Sigmoid colon (tissue), 7 donors: ENCODE data around the gene ATP10A. TPM values are rescaled to one million over a fixed set of nuclear protein-coding genes. Genes with fewer than 3 reads are reported as not detected.

Experiments
- DNase-seq: peaks from one replicate; pipeline ENCODE4 v3.0.0-alpha.2; 2019
- H3K27ac ChIP-seq, 4 donors: fragments of 200-600 bp; sonication (generic); one replicate each; pipeline ENCODE4 v1.5.1; 2016 to 2019; ENCODE audit warnings: mild to moderate bottlenecking in 1 of 4
- H3K27me3 ChIP-seq, 3 donors: fragments of 200-600 bp; sonication (generic); one replicate each; pipeline ENCODE4 v1.5.1; 2019; ENCODE audit warnings: mild to moderate bottlenecking in 1 of 3
- H3K36me3 ChIP-seq, 4 donors: fragments of 200-600 bp; sonication (generic); one replicate each; pipeline ENCODE4 v1.5.1; 2016 to 2019
- H3K4me1 ChIP-seq, 4 donors: fragments of 200-600 bp; sonication (generic); one replicate each; pipeline ENCODE4 v1.5.1; 2017 to 2019
- H3K4me3 ChIP-seq, 4 donors: fragments of 200-600 bp; sonication (generic); one replicate each; pipeline ENCODE4 v1.5.1; 2017 to 2019; ENCODE audit warnings: mild to moderate bottlenecking in 2 of 4, moderate library complexity in 1 of 4
- H3K9me3 ChIP-seq, 4 donors: fragments of 200-600 bp in 3 of 4; sonication (generic) in 3 of 4; one replicate each; pipeline versions ENCODE4 v1.5.1 to v1.6.1; 2013 to 2019
- CTCF ChIP-seq, 4 experiments: fragments of 450-650 bp in 3 of 4; fragments of 200-600 bp in 1 of 4; IDR thresholded peaks; one replicate each; pipeline ENCODE4 v1.5.1; 2016 to 2019; ENCODE audit warnings: antibody characterized with exemption in 4 of 4, mild to moderate bottlenecking in 3 of 4, moderate library complexity in 2 of 4
- EP300 ChIP-seq, 4 donors: sonication (generic); formaldehyde crosslinking; IDR thresholded peaks; one replicate each; pipeline ENCODE4 v1.6.1; 2017; ENCODE audit warnings: antibody characterized with exemption in 4 of 4
- POLR2A ChIP-seq, 2 donors: fragments of 450-650 bp; IDR thresholded peaks; one replicate each; pipeline ENCODE4 v1.6.1; 2016; ENCODE audit warnings: antibody characterized with exemption in 2 of 2, mild to moderate bottlenecking in 2 of 2, moderate library complexity in 2 of 2
- POLR2AphosphoS5 ChIP-seq, 4 donors: sonication (generic); formaldehyde crosslinking; IDR thresholded peaks; one replicate each; pipeline ENCODE4 v1.6.1; 2017; ENCODE audit warnings: antibody characterized with exemption in 4 of 4
- WGBS, 2 donors: extraction: QIAGEN DNeasy Blood & Tissue Kit; methylation state at CpG; one replicate each; pipeline ENCODE4 v1.1.7; 2013; 5-methylcytosine and 5-hydroxymethylcytosine counted together
- intact Hi-C: fragments of 100-400 bp; cut with DNase I; formaldehyde crosslinking; loops from one replicate; pipeline ENCODE4 v1.15.1; 2023
- polyA plus RNA-seq, 3 donors: library from polyadenylated mRNA; stranded (reverse); fragments of 200-250 nt; gene quantifications; one replicate each; pipeline ENCODE4 v1.2.3, GENCODE V29; 2013
- total RNA-seq, 4 donors: library from RNA; depleted of rRNA; stranded (reverse); fragments of >200 nt; gene quantifications; one replicate each; pipeline ENCODE4 v1.1.0, GENCODE V29; 2016
- donor health status: healthy with polysubstance abuse.
- donor health status: Bipolar disorder and iron deficiency.
- donor health status: healthy.

Gene ATP10A
- total and polyA plus RNA-seq, 7 donors = 0.23 to 7.7 (median 2.9) TPM

GRCh38 chr15:25893596-25893995 is 30.5 kb upstream of the ATP10A start:
- Histone ChIP-seq H3K4me1 (peaks cover 0 to 29% (median 27%) of the 10 kb centered on the region in 4 donors), H3K27ac (no peak overlapping the region), H3K9me3 (no peaks in the 10 kb centered on the region), H3K4me3 (no peak overlapping the region), H3K36me3 (no peaks in the 10 kb centered on the region), H3K27me3 (no peaks in the 10 kb centered on the region)
- intact Hi-C loops = loop anchor here (5.0 kb wide), 1 partner anchor 41 kb away; no protein-coding TSS in a partner anchor
- no peak for DNase-seq
- TF ChIP-seq CTCF (IDR thresholded peaks at IDR 0.05) (no peak), POLR2A (IDR thresholded peaks at IDR 0.05) (no peak), EP300 (IDR thresholded peaks at IDR 0.05) (no peak), POLR2AphosphoS5 (IDR thresholded peaks at IDR 0.05) (no peak)
- WGBS, 2 donors = 81 to 90% methylated on average over 5 of the region's 5 CpGs

- no peaks in the 10 kb centered on the region for H3K9me3 ChIP-seq
- H3K4me1 ChIP-seq = peaks cover 0 to 29% (median 27%) of the 10 kb centered on the region in 4 donors
- peak overlapping the region in 3 of 4 donors; percentile 71 to 77 (median 75) for H3K27ac ChIP-seq
- H3K4me3 ChIP-seq = no peak overlapping the region
- TF ChIP-seq POLR2A (IDR thresholded peaks at IDR 0.05) = no peak
- no peak for TF ChIP-seq CTCF (IDR thresholded peaks at IDR 0.05)
- no peak for TF ChIP-seq EP300 (IDR thresholded peaks at IDR 0.05)
- no peak for TF ChIP-seq POLR2AphosphoS5 (IDR thresholded peaks at IDR 0.05)
- no peaks in the 10 kb centered on the region for H3K27me3 ChIP-seq
- intact Hi-C loops = loop anchor here (5.0 kb wide), 1 partner anchor 40 kb away; no protein-coding TSS in a partner anchor
- WGBS, 2 donors = 45 to 79% methylated on average over 3 of the region's 3 CpGs
- H3K36me3 ChIP-seq = no peaks in the 10 kb centered on the region
- no peak for DNase-seq
These were observed 29.0 kb upstream of the ATP10A start for GRCh38 chr15:25892126-25892525.

- TF ChIP-seq EP300 (IDR thresholded peaks at IDR 0.05) = no peak
- no peak for TF ChIP-seq POLR2A (IDR thresholded peaks at IDR 0.05)
- TF ChIP-seq POLR2AphosphoS5 (IDR thresholded peaks at IDR 0.05) = no peak
- no peak for TF ChIP-seq CTCF (IDR thresholded peaks at IDR 0.05)
These were observed 28.0 kb upstream of the ATP10A start for GRCh38 chr15:25891081-25891480.

GRCh38 chr15:25890529-25890928 is 27.4 kb upstream of the ATP10A start:
- no peak overlapping the region for H3K4me3 ChIP-seq
- TF ChIP-seq POLR2A (IDR thresholded peaks at IDR 0.05) (no peak), POLR2AphosphoS5 (IDR thresholded peaks at IDR 0.05) (peak; percentile 42 to 80 (median 72)), EP300 (IDR thresholded peaks at IDR 0.05) (peak in 2 of 4 donors; percentile 66 to 69)
- 79 to 82% methylated on average over 5 of the region's 5 CpGs for WGBS, 2 donors
- H3K27me3 ChIP-seq = no peaks in the 10 kb centered on the region
- no peaks in the 10 kb centered on the region for H3K36me3 ChIP-seq
- H3K27ac ChIP-seq = peak overlapping the region; percentile 50 to 77 (median 73)
- H3K9me3 ChIP-seq = no peaks in the 10 kb centered on the region
- intact Hi-C loops = loop anchor here (5.0 kb wide), 1 partner anchor 38 kb away; no protein-coding TSS in a partner anchor
- H3K4me1 ChIP-seq = peaks cover 0 to 42% (median 37%) of the 10 kb centered on the region in 4 donors
- DNase-seq = peak; percentile 85

More at GRCh38 chr15:25891081-25891480, 28.0 kb upstream of the ATP10A start:
- no peaks in the 10 kb centered on the region for H3K36me3 ChIP-seq
- no peaks in the 10 kb centered on the region for H3K27me3 ChIP-seq
- H3K27ac ChIP-seq = peak overlapping the region; percentile 50 to 77 (median 73)
- peaks cover 0 to 39% (median 36%) of the 10 kb centered on the region in 4 donors for H3K4me1 ChIP-seq
- no peak overlapping the region for H3K4me3 ChIP-seq
- 83 to 95% methylated on average over 4 of the region's 4 CpGs for WGBS, 2 donors
- H3K9me3 ChIP-seq = no peaks in the 10 kb centered on the region
- intact Hi-C loops = loop anchor here (5.0 kb wide), 1 partner anchor 39 kb away; no protein-coding TSS in a partner anchor
- DNase-seq = no peak

- no peak for DNase-seq
- Histone ChIP-seq H3K27me3 (no peaks in the 10 kb centered on the region), H3K36me3 (no peaks in the 10 kb centered on the region), H3K4me3 (no peak overlapping the region), H3K4me1 (peaks cover 0 to 42% (median 37%) of the 10 kb centered on the region in 4 donors), H3K9me3 (no peaks in the 10 kb centered on the region), H3K27ac (no peak overlapping the region)
- intact Hi-C loops = no loop called here
- TF ChIP-seq POLR2AphosphoS5 (IDR thresholded peaks at IDR 0.05) = no peak
- TF ChIP-seq POLR2A (IDR thresholded peaks at IDR 0.05) = no peak
- TF ChIP-seq EP300 (IDR thresholded peaks at IDR 0.05) = no peak
- no peak for TF ChIP-seq CTCF (IDR thresholded peaks at IDR 0.05)
- 55 to 76% methylated on average over 3 of the region's 3 CpGs for WGBS, 2 donors
These were observed 24.7 kb upstream of the ATP10A start for GRCh38 chr15:25887870-25888269.
